ENCODE measurements around the gene PRR22.

GRCh38 chr19:5805462-5806132 lies 21.1 kb upstream of the PRR22 start:
- TF ChIP-seq CTCF (IDR thresholded peaks at IDR 0.05; ENCODE audit: low read depth, low read length, poor library complexity, severe bottlenecking): peak; percentile 73
- TF ChIP-seq EZH2phosphoT487 (IDR thresholded peaks at IDR 0.05; ENCODE audit: borderline replicate concordance, low read length): peak; percentile 46; the same call in 1 of the 2 replicates
